Large intestine (tissue), 3 donors: ENCODE results near the gene CEACAM6. TPM values are rescaled to one million over a fixed set of nuclear protein-coding genes. Genes with fewer than 3 reads are reported as not detected.
"Not testable (repeated sequence)": the region's sequence is repeated elsewhere in the genome, so short reads cannot be mapped to it uniquely, and the experiment has no call there.

Experiments used
- DNase-seq, 2 donors: peaks; one replicate each; pipeline versions ENCODE4 v3.0.0 to v3.0.0-alpha.2; 2013
- H3K27ac ChIP-seq: one replicate; pipeline ENCODE4 v1.5.1; 2013; ENCODE audit warnings: low read length
- H3K27me3 ChIP-seq: 2 replicates; pipeline ENCODE4 v1.6.1; 2013; ENCODE audit warnings: low read length; ENCODE audit not compliant: control insufficient read depth, insufficient read depth
- H3K36me3 ChIP-seq: 2 replicates; pipeline ENCODE4 v1.6.1; 2013; ENCODE audit warnings: low read length; ENCODE audit not compliant: control insufficient read depth, insufficient read depth
- H3K4me1 ChIP-seq: one replicate; pipeline ENCODE4 v1.6.1; 2013; ENCODE audit warnings: low read length; ENCODE audit not compliant: control insufficient read depth, insufficient read depth
- H3K4me3 ChIP-seq: one replicate; pipeline ENCODE4 v1.5.1; 2013; ENCODE audit warnings: low read length
- H3K9me3 ChIP-seq: one replicate; pipeline ENCODE4 v1.6.1; 2013; ENCODE audit warnings: mild to moderate bottlenecking, low read depth, low read length, moderate library complexity; ENCODE audit not compliant: control insufficient read depth
- WGBS: methylation state at CpG from one replicate; pipeline ENCODE4 v1.1.5; 2013; ENCODE audit warnings: low lambda C conversion rate; ENCODE audit not compliant: insufficient coverage; 5-methylcytosine and 5-hydroxymethylcytosine counted together
- polyA plus RNA-seq: library from polyadenylated mRNA; unstranded; fragments of 120-200 nt; gene quantifications from one replicate; pipeline ENCODE4 v1.2.1, GENCODE V29; 2013

CEACAM6 gene
- polyA plus RNA-seq, 1 donor, result 16.1 TPM

GRCh38 chr19:41771410-41771809 is 16.1 kb downstream of the CEACAM6 start:
- Histone ChIP-seq H3K27ac (no peak overlapping the region), H3K36me3 (no peaks in the 10 kb centered on the region), H3K4me1 (peaks cover 41% of the 10 kb centered on the region), H3K27me3 (no peaks in the 10 kb centered on the region), H3K4me3 (no peak overlapping the region), H3K9me3 (peaks cover 4% of the 10 kb centered on the region)
- no peak for DNase-seq
- WGBS, result 100% methylated on average over 1 of the region's 2 CpGs

- H3K27me3 ChIP-seq, result no peaks in the 10 kb centered on the region
- no peak overlapping the region for H3K4me3 ChIP-seq
- H3K27ac ChIP-seq, result peak overlapping the region; percentile 88
- no peaks in the 10 kb centered on the region for H3K36me3 ChIP-seq
- H3K4me1 ChIP-seq, result peaks cover 36% of the 10 kb centered on the region
- DNase-seq, result peak; percentile 93 to 99
- no CpG with 5 or more reads among the region's 6 CpGs for WGBS
- H3K9me3 ChIP-seq, result no peaks in the 10 kb centered on the region
These were observed 19.2 kb downstream of the CEACAM6 start for GRCh38 chr19:41774515-41774980.

- Histone ChIP-seq H3K27ac (no peak overlapping the region), H3K4me3 (no peak overlapping the region), H3K27me3 (no peaks in the 10 kb centered on the region), H3K4me1 (peaks cover 43% of the 10 kb centered on the region), H3K36me3 (no peaks in the 10 kb centered on the region), H3K9me3 (no peaks in the 10 kb centered on the region)
- DNase-seq, result no peak
- WGBS, result 80% methylated on average over 1 of the region's 2 CpGs
These were observed 21.4 kb downstream of the CEACAM6 start for GRCh38 chr19:41776700-41777099.

GRCh38 chr19:41783612-41784011 is 28.3 kb downstream of the CEACAM6 start:
- no peaks in the 10 kb centered on the region for H3K9me3 ChIP-seq
- no peak for DNase-seq
- no peak overlapping the region for H3K4me3 ChIP-seq
- peaks cover 2% of the 10 kb centered on the region for H3K27me3 ChIP-seq
- H3K4me1 ChIP-seq, result peaks cover 10% of the 10 kb centered on the region
- H3K36me3 ChIP-seq, result no peaks in the 10 kb centered on the region
- WGBS, result 71% methylated on average over 1 of the region's 5 CpGs
- no peak overlapping the region for H3K27ac ChIP-seq

- peak in 1 of 2 donors; percentile 11 for DNase-seq
- no peaks in the 10 kb centered on the region for H3K9me3 ChIP-seq
- no peaks in the 10 kb centered on the region for H3K36me3 ChIP-seq
- H3K4me3 ChIP-seq, result no peak overlapping the region
- H3K27ac ChIP-seq, result no peak overlapping the region
- peaks cover 10% of the 10 kb centered on the region for H3K4me1 ChIP-seq
- whole genome bisulfite sequencing, result no CpG with 5 or more reads among the region's 3 CpGs
- H3K27me3 ChIP-seq, result peaks cover 2% of the 10 kb centered on the region
These were observed 29.0 kb downstream of the CEACAM6 start for GRCh38 chr19:41784312-41784711.

GRCh38 chr19:41784743-41785142 is 29.4 kb downstream of the CEACAM6 start:
- Histone ChIP-seq H3K9me3 (no peaks in the 10 kb centered on the region), H3K4me3 (no peak overlapping the region), H3K27ac (no peak overlapping the region), H3K4me1 (peaks cover 10% of the 10 kb centered on the region), H3K36me3 (no peaks in the 10 kb centered on the region), H3K27me3 (peaks cover 2% of the 10 kb centered on the region)
- no peak for DNase-seq
- 0% methylated on average over 1 of the region's 4 CpGs for WGBS

- H3K36me3 ChIP-seq, result no peaks in the 10 kb centered on the region
- peaks cover 3% of the 10 kb centered on the region for H3K4me1 ChIP-seq
- no CpG with 5 or more reads among the region's 10 CpGs for WGBS
- H3K9me3 ChIP-seq, result no peaks in the 10 kb centered on the region
- peak; percentile 82 for DNase-seq
- peaks cover 2% of the 10 kb centered on the region for H3K27me3 ChIP-seq
- H3K4me3 ChIP-seq, result no peak overlapping the region
- no peak overlapping the region for H3K27ac ChIP-seq
These were observed 30.3 kb downstream of the CEACAM6 start for GRCh38 chr19:41785653-41786052.

- peaks cover 3% of the 10 kb centered on the region for H3K4me1 ChIP-seq
- no peaks in the 10 kb centered on the region for H3K9me3 ChIP-seq
- no CpG with 5 or more reads among the region's 7 CpGs for WGBS
- no peaks in the 10 kb centered on the region for H3K36me3 ChIP-seq
- peaks cover 6% of the 10 kb centered on the region for H3K27me3 ChIP-seq
- DNase-seq, result no peak
- no peak overlapping the region for H3K4me3 ChIP-seq
- H3K27ac ChIP-seq, result no peak overlapping the region
These were observed 31.7 kb downstream of the CEACAM6 start for GRCh38 chr19:41787055-41787454.

- H3K36me3 ChIP-seq, H3K4me3 ChIP-seq, H3K27ac ChIP-seq, H3K9me3 ChIP-seq, DNase-seq, H3K4me1 ChIP-seq: not testable (repeated sequence)
- no CpG with 5 or more reads among the region's 1 CpG for WGBS
- H3K27me3 ChIP-seq, result peaks cover 15% of the 10 kb centered on the region
These were observed 33.2 kb downstream of the CEACAM6 start for GRCh38 chr19:41788518-41788917.

- H3K27me3 ChIP-seq, result peaks cover 15% of the 10 kb centered on the region
- H3K27ac ChIP-seq, H3K9me3 ChIP-seq, H3K4me3 ChIP-seq, DNase-seq, H3K36me3 ChIP-seq, H3K4me1 ChIP-seq: not testable (repeated sequence)
- no CpG with 5 or more reads among the region's 5 CpGs for WGBS
These were observed 33.7 kb downstream of the CEACAM6 start for GRCh38 chr19:41789053-41789452.
